H1 (cell line): ENCODE data around the gene MYOCD. TPM values are rescaled to one million over a fixed set of nuclear protein-coding genes. Genes with fewer than 3 reads are reported as not detected.

Experiments used
- CTCF ChIA-PET: fragments of 300-600 bp; sonication (Branson Sonifier 250); formaldehyde crosslinking; loops from one replicate; lab custom pipeline; 2021; ENCODE audit not compliant: partially characterized antibody; lab: Charles Lee
- POLR2A ChIA-PET: fragments of 300-600 bp; sonication (Branson Sonifier 250); formaldehyde crosslinking; loops from one replicate; lab custom pipeline; 2021; ENCODE audit warnings: inconsistent platforms; ENCODE audit not compliant: partially characterized antibody; lab: Charles Lee
- DNase-seq, 2 experiments: peaks; one replicate each; pipeline versions ENCODE4 v3.0.0 to v3.0.0-alpha.2; 2010 to 2022; ENCODE audit warnings: low spot score in 2 of 2, low read depth in 1 of 2, mixed read lengths in 1 of 2
- FAIRE-seq: peaks from 2 replicates; lab custom pipeline; 2011; peaks lifted over from hg19 to GRCh38; lab: Jason Lieb, UNC
- H2AFZ ChIP-seq: 2 replicates; pipeline ENCODE4 v1.8.1; 2012; ENCODE audit warnings: low read length, inconsistent platforms
- H2AK5ac ChIP-seq: 2 replicates; pipeline ENCODE4 v1.6.1; 2013; ENCODE audit warnings: low read depth, low read length
- H2BK120ac ChIP-seq: replicated peaks from 2 replicates; pipeline ENCODE3; 2013; ENCODE audit warnings: low read depth, low read length, inconsistent platforms
- H2BK12ac ChIP-seq: 2 replicates; pipeline ENCODE4 v1.6.1; 2013; ENCODE audit warnings: low read depth, low read length
- H2BK15ac ChIP-seq: 2 replicates; pipeline ENCODE4 v1.6.1; 2013; ENCODE audit warnings: low read length
- H2BK20ac ChIP-seq: 2 replicates; pipeline ENCODE4 v1.6.1; 2013; ENCODE audit warnings: low read length
- H2BK5ac ChIP-seq: 2 replicates; pipeline ENCODE4 v1.6.1; 2013; ENCODE audit warnings: low read depth, low read length
- H3K14ac ChIP-seq: 2 replicates; pipeline ENCODE4 v1.6.1; 2013; ENCODE audit warnings: inconsistent platforms; ENCODE audit not compliant: insufficient read length
- H3K18ac ChIP-seq: 2 replicates; pipeline ENCODE4 v1.6.1; 2013; ENCODE audit warnings: low read length; ENCODE audit errors: extremely low read depth
- H3K23ac ChIP-seq: 2 replicates; pipeline ENCODE4 v1.6.1; 2013; ENCODE audit warnings: inconsistent platforms; ENCODE audit not compliant: insufficient read length
- H3K23me2 ChIP-seq: 2 replicates; pipeline ENCODE4 v1.6.1; 2013; ENCODE audit warnings: low read depth, low read length
- H3K27ac ChIP-seq: 2 replicates; pipeline ENCODE4 v1.6.1; 2011; ENCODE audit warnings: low read depth, low read length, inconsistent platforms
- H3K27me3 ChIP-seq, 4 experiments: replicated peaks in 1 of 4; 1 replicate in 1 of 4; 2 replicates in 3 of 4; pipeline versions ENCODE4 v1.6.1 to v1.8.1; 2011 to 2013; ENCODE audit warnings: low read length in 3 of 4, mild to moderate bottlenecking in 3 of 4, inconsistent platforms in 2 of 4, mixed read lengths in 2 of 4, moderate library complexity in 1 of 4; ENCODE audit not compliant: control insufficient read depth in 3 of 4, insufficient read depth in 3 of 4; ENCODE audit errors: extremely low read depth in 1 of 4
- H3K36me3 ChIP-seq, 4 experiments: 2 replicates each; pipeline versions ENCODE4 v1.6.1 to v1.8.1; 2011 to 2013; ENCODE audit warnings: mild to moderate bottlenecking in 4 of 4, low read length in 3 of 4, moderate library complexity in 2 of 4, control low read depth in 1 of 4, inconsistent platforms in 1 of 4; ENCODE audit not compliant: insufficient read depth in 4 of 4, control insufficient read depth in 2 of 4
- H3K4ac ChIP-seq: replicated peaks from 2 replicates; pipeline ENCODE3; 2013; ENCODE audit warnings: low read length, low read depth, mixed read lengths, inconsistent platforms; ENCODE audit not compliant: insufficient read length
- H3K4me1 ChIP-seq, 4 experiments: replicated peaks in 1 of 4; 1 replicate in 1 of 4; 2 replicates in 3 of 4; pipeline versions ENCODE4 v1.6.1 to v1.8.1; 2011 to 2013; ENCODE audit warnings: low read length in 3 of 4, inconsistent platforms in 2 of 4, mixed read lengths in 1 of 4; ENCODE audit not compliant: insufficient read depth in 4 of 4, control insufficient read depth in 3 of 4
- H3K4me2 ChIP-seq, 2 experiments: 2 replicates each; pipeline versions ENCODE4 v1.6.1 to v1.8.1; 2011 to 2013; ENCODE audit warnings: low read depth in 2 of 2, low read length in 2 of 2, control low read depth in 1 of 2, inconsistent platforms in 1 of 2, mild to moderate bottlenecking in 1 of 2; ENCODE audit not compliant: insufficient read depth in 1 of 2
- H3K4me3 ChIP-seq, 4 experiments: fragments of 200-600, 300-600 bp in 1 of 4; sonication (generic), shearing (Covaris generic), sonication (Bioruptor Twin) in 1 of 4; 2 replicates each; pipeline versions ENCODE4 v1.5.1 to v1.8.1; 2011 to 2016; ENCODE audit warnings: low read length in 4 of 4, low read depth in 3 of 4, control low read depth in 2 of 4, inconsistent platforms in 2 of 4, mild to moderate bottlenecking in 2 of 4, mixed read lengths in 1 of 4, moderate library complexity in 1 of 4; ENCODE audit not compliant: insufficient read depth in 2 of 4; ENCODE audit errors: extremely low read depth in 1 of 4
- H3K56ac ChIP-seq: replicated peaks from 2 replicates; pipeline ENCODE3; 2013; ENCODE audit warnings: low read depth, mild to moderate bottlenecking, mixed read lengths, low read length, inconsistent platforms; ENCODE audit not compliant: insufficient read length
- H3K79me1 ChIP-seq: 2 replicates; pipeline ENCODE4 v1.6.1; 2013; ENCODE audit warnings: low read depth, low read length, control low read depth
- H3K79me2 ChIP-seq, 2 experiments: 2 replicates each; pipeline versions ENCODE4 v1.6.1 to v1.8.1; 2012 to 2013; ENCODE audit warnings: low read length in 2 of 2, mild to moderate bottlenecking in 2 of 2, inconsistent platforms in 1 of 2; ENCODE audit not compliant: insufficient read depth in 2 of 2, control insufficient read depth in 1 of 2
- H3K9ac ChIP-seq, 4 experiments: replicated peaks in 1 of 4; 1 replicate in 1 of 4; 2 replicates in 3 of 4; pipeline versions ENCODE4 v1.6.1 to v1.8.1; 2011 to 2013; ENCODE audit warnings: low read depth in 3 of 4, low read length in 3 of 4, control low read depth in 2 of 4, mild to moderate bottlenecking in 2 of 4, moderate library complexity in 2 of 4, inconsistent platforms in 1 of 4; ENCODE audit errors: extremely low read depth in 1 of 4
- H3K9me3 ChIP-seq, 2 experiments: 2 replicates each; pipeline versions ENCODE4 v1.6.1 to v1.8.1; 2012 to 2013; ENCODE audit warnings: mild to moderate bottlenecking in 2 of 2, moderate library complexity in 2 of 2, control low read depth in 1 of 2, inconsistent platforms in 1 of 2, low read depth in 1 of 2, low read length in 1 of 2, mixed read lengths in 1 of 2; ENCODE audit not compliant: insufficient read depth in 2 of 2
- H4K20me1 ChIP-seq, 2 experiments: replicated peaks in 1 of 2; 2 replicates each; pipeline versions ENCODE3 to v1.8.1; 2011 to 2013; ENCODE audit warnings: inconsistent platforms in 2 of 2, low read length in 2 of 2, mild to moderate bottlenecking in 1 of 2; ENCODE audit not compliant: insufficient read depth in 2 of 2, control insufficient read depth in 1 of 2
- H4K5ac ChIP-seq: 2 replicates; pipeline ENCODE4 v1.6.1; 2013; ENCODE audit warnings: low read length, low read depth, mixed read lengths, inconsistent platforms; ENCODE audit not compliant: insufficient read length
- H4K8ac ChIP-seq: 2 replicates; pipeline ENCODE4 v1.8.0; 2013; ENCODE audit warnings: mild to moderate bottlenecking, moderate library complexity, low read length, inconsistent platforms; ENCODE audit not compliant: insufficient read depth; ENCODE audit errors: extremely low read depth
- H4K91ac ChIP-seq: replicated peaks from 2 replicates; pipeline ENCODE3; 2013; ENCODE audit warnings: low read length, mixed read lengths, inconsistent platforms; ENCODE audit not compliant: insufficient read length
- CBX5 ChIP-seq: fragments of 300-800, 300-1000 bp; sonication (generic); IDR thresholded peaks from 2 replicates; pipeline ENCODE4 v1.7.1; 2016; ENCODE audit warnings: antibody characterized with exemption, low read length, low read depth
- CEBPB ChIP-seq: IDR thresholded peaks from 2 replicates; pipeline ENCODE4 v1.6.1; 2012; ENCODE audit warnings: low read depth, low read length
- CHD2 ChIP-seq: IDR thresholded peaks from 2 replicates; pipeline ENCODE4 v1.6.1; 2012; ENCODE audit warnings: low read length, improper control_type of control experiment
- EP300 ChIP-seq, 2 experiments: IDR thresholded peaks; 1 replicate in 1 of 2; 2 replicates in 1 of 2; pipeline ENCODE4 v1.6.1; 2011 to 2012; ENCODE audit warnings: low read depth in 2 of 2, low read length in 2 of 2, mild to moderate bottlenecking in 2 of 2, borderline replicate concordance in 1 of 2, inconsistent platforms in 1 of 2, moderate library complexity in 1 of 2
- KDM5A ChIP-seq: fragments of 200-600 bp; IDR thresholded peaks from 2 replicates; pipeline ENCODE4 v1.7.1; 2012; ENCODE audit warnings: mild to moderate bottlenecking, low read length, inconsistent platforms, mixed read lengths
- RFX5 ChIP-seq: IDR thresholded peaks from 2 replicates; pipeline ENCODE4 v1.6.1; 2011; ENCODE audit warnings: low read depth, low read length, improper control_type of control experiment, borderline replicate concordance
- RXRA ChIP-seq: IDR thresholded peaks from 2 replicates; pipeline ENCODE4 v1.6.1; 2011; ENCODE audit warnings: low read depth, mild to moderate bottlenecking, low read length, moderate library complexity; ENCODE audit not compliant: insufficient read depth
- SP1 ChIP-seq: IDR thresholded peaks from 2 replicates; pipeline ENCODE4 v1.6.1; 2011; ENCODE audit warnings: low read depth, low read length
- SRF ChIP-seq: IDR thresholded peaks from 2 replicates; pipeline ENCODE4 v1.6.1; 2011; ENCODE audit warnings: mild to moderate bottlenecking, low read depth, low read length, moderate library complexity
- TBP ChIP-seq: IDR thresholded peaks from 2 replicates; pipeline ENCODE4 v1.6.1; 2011; ENCODE audit warnings: low read depth, low read length, improper control_type of control experiment
- WGBS, 2 experiments: shearing (Covaris generic) in 1 of 2; methylation state at CpG; one replicate each; pipeline versions ENCODE4 v1.1.6 to v1.1.7; 2013 to 2015; ENCODE audit warnings: low lambda C conversion rate in 2 of 2, mixed read lengths in 2 of 2, inconsistent platforms in 1 of 2, low coverage in 1 of 2, missing lambda C conversion rate in 1 of 2; ENCODE audit not compliant: insufficient replicate concordance in 2 of 2, insufficient coverage in 1 of 2, insufficient read length in 1 of 2; ENCODE audit errors: extremely low coverage in 1 of 2, missing lambda C conversion rate in 1 of 2; 5-methylcytosine and 5-hydroxymethylcytosine counted together
- polyA plus RNA-seq, 7 experiments: library from polyadenylated mRNA; depleted of rRNA in 3 of 7; stranded (reverse) in 5 of 7; unstranded in 2 of 7; fragments of >200 nt in 5 of 7; fragments of 200-250 nt in 2 of 7; gene quantifications; 1 replicate in 5 of 7; 2 replicates in 1 of 7; 4 replicates in 1 of 7; pipeline versions ENCODE4 v1.2.1 to v1.2.3, GENCODE V29; 2011 to 2013; ENCODE audit warnings: missing spikeins in 2 of 7, mixed read lengths in 2 of 7
- total RNA-seq: library from RNA; stranded (reverse); fragmentation: NEBNext Ultra II Directional; extraction: Animal tissue kit (Norgen Biotek cat#: 25700); gene quantifications from 2 replicates; pipeline ENCODE4 v1.2.1, GENCODE V29; 2021
- TF ChIP-seq, protein P1 (sequence below): IDR thresholded peaks from 2 replicates; pipeline ENCODE4 v1.6.1; 2011; ENCODE audit warnings: low read length, improper control_type of control experiment
- TF ChIP-seq, protein P2 (sequence below): IDR thresholded peaks from 2 replicates; pipeline ENCODE4 v1.6.1; 2011; ENCODE audit warnings: low read depth, mild to moderate bottlenecking, low read length; ENCODE audit not compliant: insufficient read depth
- TF ChIP-seq, protein P3 (sequence below): IDR thresholded peaks from 2 replicates; pipeline ENCODE4 v1.6.1; 2012; ENCODE audit warnings: inconsistent platforms

MYOCD gene
- total and polyA plus RNA-seq, 2 of the 8 experiments (the other 6 are each of a cell fraction or from before 2014, with no cell fraction given) = 0.30 to 4.9 TPM

DNA sequence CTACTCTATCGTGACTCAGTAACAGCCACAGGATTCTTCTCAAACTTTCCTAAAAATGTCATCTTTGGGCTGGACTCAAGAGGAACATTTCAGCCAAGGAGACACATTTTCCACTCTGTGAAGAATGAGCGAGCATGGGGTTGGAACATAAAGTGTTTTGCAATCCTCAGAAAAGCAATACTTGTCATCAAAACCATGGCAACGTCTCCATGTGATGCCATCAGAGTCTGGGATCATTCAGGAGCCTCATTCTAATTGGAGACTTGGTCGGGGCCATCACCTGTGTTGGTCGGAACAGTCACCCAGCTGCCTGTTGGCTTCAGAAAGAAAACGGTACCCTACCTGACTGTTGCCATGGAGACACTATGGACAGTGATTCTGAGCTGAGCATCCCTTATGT, 25.5 kb downstream of the MYOCD start:
- Histone ChIP-seq H2BK120ac (no peak overlapping the region), H3K27ac (no peak overlapping the region), H4K5ac (no peak overlapping the region), H3K79me2 (no peaks in the 10 kb centered on the region), H3K23ac (no peak overlapping the region), H3K56ac (no peak overlapping the region), H3K9ac (no peak overlapping the region), H3K79me1 (no peaks in the 10 kb centered on the region), H2BK12ac (no peak overlapping the region), H4K20me1 (no peaks in the 10 kb centered on the region), H2BK20ac (no peak overlapping the region), H3K14ac (no peak overlapping the region), H3K23me2 (no peaks in the 10 kb centered on the region; the same call in 1 of the 2 replicates), H4K8ac (no peak overlapping the region), H3K18ac (no peak overlapping the region), H2BK5ac (no peak overlapping the region), H3K4ac (no peak overlapping the region), H3K36me3 (no peaks in the 10 kb centered on the region), H2AK5ac (no peak overlapping the region), H3K4me2 (no peak overlapping the region), H3K27me3 (no peaks in the 10 kb centered on the region; a peak in 1 of 7 replicates), H4K91ac (no peak overlapping the region), H3K9me3 (no peaks in the 10 kb centered on the region), H2BK15ac (no peak overlapping the region), H2AFZ (no peak overlapping the region), H3K4me1 (no peaks in the 10 kb centered on the region), H3K4me3 (no peak overlapping the region)
- ChIA-PET CTCF (interaction anchor here (0.8 to 1.1 kb wide), 4 partner anchors 8 to 348 kb away, joined by 3 to 8 read pairs (median 4); no protein-coding TSS in a partner anchor), POLR2A (no interaction called here)
- FAIRE-seq = no peak
- WGBS, 2 experiments = 93% methylated on average over 6 of the region's 6 CpGs; no CpG with 5 or more reads in 1 of the 2 experiments
- no peak for DNase-seq
- TF ChIP-seq, protein P1, sequence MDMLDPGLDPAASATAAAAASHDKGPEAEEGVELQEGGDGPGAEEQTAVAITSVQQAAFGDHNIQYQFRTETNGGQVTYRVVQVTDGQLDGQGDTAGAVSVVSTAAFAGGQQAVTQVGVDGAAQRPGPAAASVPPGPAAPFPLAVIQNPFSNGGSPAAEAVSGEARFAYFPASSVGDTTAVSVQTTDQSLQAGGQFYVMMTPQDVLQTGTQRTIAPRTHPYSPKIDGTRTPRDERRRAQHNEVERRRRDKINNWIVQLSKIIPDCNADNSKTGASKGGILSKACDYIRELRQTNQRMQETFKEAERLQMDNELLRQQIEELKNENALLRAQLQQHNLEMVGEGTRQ = no peak
- no peak for TF ChIP-seq CEBPB
- TF ChIP-seq CHD2 = no peak
- TF ChIP-seq EP300 (IDR thresholded peaks at IDR 0.05; ENCODE audit: borderline replicate concordance in 1 of 2, low read depth in 2 of 2, low read length in 2 of 2) = no peak
- no peak for TF ChIP-seq SP1
- TF ChIP-seq, protein P2, sequence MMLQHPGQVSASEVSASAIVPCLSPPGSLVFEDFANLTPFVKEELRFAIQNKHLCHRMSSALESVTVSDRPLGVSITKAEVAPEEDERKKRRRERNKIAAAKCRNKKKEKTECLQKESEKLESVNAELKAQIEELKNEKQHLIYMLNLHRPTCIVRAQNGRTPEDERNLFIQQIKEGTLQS = no peak
- TF ChIP-seq CBX5 = no peak
- no peak for TF ChIP-seq RFX5
- no peak for TF ChIP-seq RXRA
- TF ChIP-seq, protein P3, sequence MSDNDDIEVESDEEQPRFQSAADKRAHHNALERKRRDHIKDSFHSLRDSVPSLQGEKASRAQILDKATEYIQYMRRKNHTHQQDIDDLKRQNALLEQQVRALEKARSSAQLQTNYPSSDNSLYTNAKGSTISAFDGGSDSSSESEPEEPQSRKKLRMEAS = no peak
- no peak for TF ChIP-seq TBP
- TF ChIP-seq SRF = no peak
- no peak for TF ChIP-seq KDM5A
